ENCODE measurements around the gene ZBP1.

ZBP1 gene

GRCh38 chr20:57583289-57584257 lies 36.7 kb downstream of the ZBP1 start:
- no peak for DNase-seq

GRCh38 chr20:57582432-57583288 lies 37.6 kb downstream of the ZBP1 start:
- no peak for DNase-seq

GRCh38 chr20:57582029-57582378 lies 38.2 kb downstream of the ZBP1 start:
- DNase-seq: no peak

- no peak for DNase-seq
These were observed 38.8 kb downstream of the ZBP1 start for GRCh38 chr20:57581202-57582028.

GRCh38 chr20:57580478-57581201 lies 39.6 kb downstream of the ZBP1 start:
- no peak for DNase-seq

GRCh38 chr20:57579898-57580447 lies 40.3 kb downstream of the ZBP1 start:
- DNase-seq: no peak

- DNase-seq: no peak
These were observed 40.8 kb downstream of the ZBP1 start for GRCh38 chr20:57579331-57579897.

GRCh38 chr20:57578476-57579165 lies 41.6 kb downstream of the ZBP1 start:
- DNase-seq: no peak

GRCh38 chr20:57577679-57578475 lies 42.3 kb downstream of the ZBP1 start:
- no peak for DNase-seq

GRCh38 chr20:57576617-57577550 lies 43.3 kb downstream of the ZBP1 start:
- DNase-seq: no peak

- no peak for DNase-seq
These were observed 44.2 kb downstream of the ZBP1 start for GRCh38 chr20:57576002-57576401.

- DNase-seq: no peak
These were observed 45.3 kb downstream of the ZBP1 start for GRCh38 chr20:57574954-57575353.

GRCh38 chr20:57573894-57574293 lies 46.3 kb downstream of the ZBP1 start:
- no peak for DNase-seq

GRCh38 chr20:57573242-57573641 lies 47.0 kb downstream of the ZBP1 start:
- no peak for DNase-seq

- DNase-seq: no peak
These were observed 48.3 kb downstream of the ZBP1 start for GRCh38 chr20:57571782-57572416.

GRCh38 chr20:57570920-57571319 lies 49.3 kb downstream of the ZBP1 start:
- DNase-seq: no peak

GRCh38 chr20:57570145-57570850 lies 49.9 kb downstream of the ZBP1 start:
- no peak for DNase-seq

- no peak for DNase-seq
These were observed 51.3 kb downstream of the ZBP1 start for GRCh38 chr20:57568960-57569359.

All from activated naive CD4-positive, alpha-beta T cell treated with Interleukin-2 at 50 U/mL for 16 hours (primary cell).